HG03565 (cell line): ENCODE data around the gene FAM237A.

ENCODE experiments used
- ATAC-seq: cut with Tn5 transposase; IDR thresholded peaks from one replicate; pipeline ENCODE4 v1.9.1; 2021; ENCODE audit warnings: mild to moderate bottlenecking, moderate library complexity; ENCODE audit not compliant: unreplicated experiment

Gene FAM237A

DNA sequence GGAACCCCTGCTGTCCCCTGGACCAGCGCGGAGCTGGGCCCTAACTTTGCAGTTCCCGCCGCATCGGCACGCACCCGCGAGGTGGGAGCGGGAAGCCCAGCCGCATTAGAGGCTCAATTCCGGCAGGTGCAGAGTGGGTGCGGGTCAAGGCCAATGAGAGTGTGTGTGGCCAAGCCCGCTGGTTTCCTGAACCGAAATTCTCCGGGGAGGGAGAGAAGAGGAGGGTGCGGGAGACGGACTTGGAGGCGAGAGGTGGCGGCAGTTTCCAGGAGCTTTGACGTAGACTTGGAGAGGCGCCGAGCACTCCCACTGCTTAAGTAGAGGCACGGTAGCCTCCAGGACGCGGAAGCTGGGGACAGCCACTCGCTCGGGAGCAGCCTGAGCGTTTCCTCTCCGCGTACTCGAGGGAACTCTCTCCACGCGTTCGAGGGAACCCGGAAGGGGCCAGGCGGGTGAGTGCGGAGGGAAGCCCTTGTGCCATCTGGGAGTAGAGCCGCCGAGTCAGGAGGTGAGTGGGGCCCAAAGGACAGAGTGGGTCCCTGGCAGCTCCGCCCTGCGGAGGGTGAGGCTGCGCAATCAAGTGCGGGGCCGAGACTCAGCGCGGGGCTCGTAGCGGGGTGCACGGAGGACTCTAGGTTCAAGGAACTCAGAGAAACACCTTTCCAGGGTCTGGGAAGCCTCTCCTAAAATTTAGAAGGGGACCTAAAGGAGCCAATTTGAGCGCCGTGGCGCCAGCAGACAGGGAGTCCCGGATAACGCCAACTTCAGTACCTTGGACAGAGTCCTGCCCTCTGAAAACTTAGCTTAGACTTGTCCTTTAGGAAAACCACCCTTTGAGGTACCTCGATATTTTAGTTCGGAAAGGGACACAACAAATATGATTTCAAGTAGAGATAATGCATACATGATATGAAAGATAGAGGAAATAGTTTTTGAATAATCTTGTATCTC is at the start of gene FAM237A:
Gene FAM237A, plus strand, starts transcription at position 413 of the 951 bp plus-strand sequence. CDS start 1,750 bp downstream, outside the sequence.
- ATAC-seq, result no peak

DNA sequence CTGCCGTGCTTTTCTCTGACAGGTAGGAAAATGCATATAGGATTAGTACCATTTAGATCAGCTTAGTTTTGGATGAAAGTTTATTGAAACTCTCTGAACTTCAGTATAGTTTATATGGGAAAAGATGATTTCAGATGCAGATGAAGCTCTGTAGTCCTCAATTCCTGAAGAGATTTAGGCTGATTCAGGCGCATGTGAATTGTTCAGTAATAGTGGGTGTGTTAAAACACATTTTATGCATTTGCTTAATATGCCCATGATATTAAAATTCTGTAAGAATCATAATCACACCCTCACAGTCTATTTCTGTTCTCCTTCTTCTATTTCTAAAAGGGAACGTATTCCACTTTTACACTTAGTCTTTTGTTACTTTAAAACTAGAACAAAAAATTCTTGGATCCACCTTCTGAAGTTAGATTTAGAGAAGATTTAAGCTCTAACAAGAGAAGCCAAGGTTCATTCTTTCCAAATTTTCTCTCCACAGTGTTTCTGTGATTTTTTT is 44.5 kb upstream of the FAM237A start:
- ATAC-seq, result no peak

DNA sequence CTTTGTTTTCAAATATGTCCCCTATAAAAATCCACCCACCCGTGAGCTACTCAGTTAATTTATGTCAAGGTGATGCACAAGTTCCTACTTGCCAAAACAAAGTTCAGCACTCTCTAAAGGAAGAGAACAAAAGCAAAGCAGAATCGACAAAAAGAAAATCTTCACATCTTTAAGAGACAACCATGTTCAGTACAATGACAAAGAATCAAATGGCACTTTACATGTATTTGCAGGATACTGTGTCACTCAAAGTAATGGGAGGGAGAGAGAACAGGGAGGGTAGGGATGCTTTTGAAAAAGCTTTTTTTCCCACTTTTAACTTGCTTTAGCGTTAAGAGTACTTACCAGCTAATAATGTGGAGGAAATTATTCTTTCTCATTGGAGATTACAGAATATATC is 39.0 kb upstream of the FAM237A start:
- ATAC-seq, result no peak

DNA sequence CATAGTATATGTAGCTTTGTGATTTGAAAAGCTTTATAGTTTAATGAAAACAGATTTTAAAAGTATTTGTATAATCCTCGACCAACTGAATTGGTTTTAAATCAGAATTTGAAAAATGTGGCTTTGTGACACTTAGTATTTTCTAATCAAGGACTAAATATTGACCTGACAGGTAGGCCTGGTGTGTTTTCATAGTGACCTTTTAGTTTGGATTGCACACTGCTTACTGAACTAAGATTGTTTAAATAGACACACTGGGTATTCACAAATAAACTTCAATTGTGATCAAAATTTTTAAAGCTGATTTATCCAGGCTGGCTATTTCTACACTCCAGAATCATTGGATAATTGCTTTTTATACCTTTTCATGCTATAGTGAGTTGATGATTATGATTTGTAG is 31.8 kb upstream of the FAM237A start:
- ATAC-seq, result no peak

DNA sequence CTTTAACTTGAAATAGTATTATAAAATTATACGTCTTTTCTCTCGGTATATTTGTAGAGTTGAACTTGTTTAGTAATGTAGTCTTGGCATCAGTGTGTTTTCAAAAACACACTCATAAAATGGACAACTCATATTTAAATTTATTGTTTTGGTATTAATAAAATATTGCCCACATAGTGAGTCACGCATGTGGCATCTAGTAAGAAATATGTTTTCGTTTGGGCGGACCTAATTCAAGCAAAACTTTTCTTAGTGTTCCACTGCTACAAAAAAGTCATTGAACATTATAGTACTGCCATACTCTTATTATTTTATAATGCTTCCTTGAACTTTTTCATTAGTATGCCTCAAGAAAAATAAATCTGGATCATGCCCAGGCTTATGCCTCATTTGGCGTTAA is 31.1 kb upstream of the FAM237A start:
- no peak for ATAC-seq

DNA sequence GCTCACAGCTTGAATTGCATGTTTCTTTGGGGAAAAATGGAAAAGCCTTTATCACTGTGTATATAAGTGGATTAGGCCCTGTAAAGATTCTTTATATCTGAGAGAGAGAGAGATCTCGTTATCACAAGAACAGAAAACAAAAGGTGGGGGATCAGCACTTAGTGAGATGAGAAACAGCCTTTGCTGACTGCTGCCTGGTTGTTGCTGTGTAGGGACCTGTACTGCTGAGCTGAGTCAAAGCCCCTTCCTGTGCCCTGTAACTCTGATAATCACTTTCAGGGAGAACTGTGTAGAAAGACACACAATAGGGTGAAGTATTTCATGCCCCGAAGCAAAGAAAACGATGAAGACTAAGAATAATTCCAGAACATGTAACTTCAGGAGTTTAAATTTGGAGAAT is 30.6 kb upstream of the FAM237A start:
- ATAC-seq, result no peak

DNA sequence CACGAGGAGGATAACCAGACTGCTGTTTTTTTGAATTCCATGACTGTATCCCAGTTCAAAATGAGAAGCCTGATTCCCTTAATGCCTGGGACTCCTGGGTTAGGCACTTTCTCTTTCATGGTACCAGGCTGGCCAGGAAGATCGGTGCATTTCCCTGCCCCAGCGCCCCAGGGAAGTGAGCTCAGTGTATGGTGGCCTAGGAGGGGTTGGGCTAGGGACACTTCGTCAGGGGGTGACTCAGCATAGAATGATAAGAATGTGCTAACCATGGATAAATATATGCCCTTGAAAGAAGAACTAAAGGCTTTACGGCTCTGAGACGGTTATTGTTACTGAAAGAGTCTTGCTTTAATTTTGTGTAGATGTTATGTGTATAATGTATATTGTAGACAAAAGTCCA is 27.5 kb upstream of the FAM237A start:
- ATAC-seq, result no peak

DNA sequence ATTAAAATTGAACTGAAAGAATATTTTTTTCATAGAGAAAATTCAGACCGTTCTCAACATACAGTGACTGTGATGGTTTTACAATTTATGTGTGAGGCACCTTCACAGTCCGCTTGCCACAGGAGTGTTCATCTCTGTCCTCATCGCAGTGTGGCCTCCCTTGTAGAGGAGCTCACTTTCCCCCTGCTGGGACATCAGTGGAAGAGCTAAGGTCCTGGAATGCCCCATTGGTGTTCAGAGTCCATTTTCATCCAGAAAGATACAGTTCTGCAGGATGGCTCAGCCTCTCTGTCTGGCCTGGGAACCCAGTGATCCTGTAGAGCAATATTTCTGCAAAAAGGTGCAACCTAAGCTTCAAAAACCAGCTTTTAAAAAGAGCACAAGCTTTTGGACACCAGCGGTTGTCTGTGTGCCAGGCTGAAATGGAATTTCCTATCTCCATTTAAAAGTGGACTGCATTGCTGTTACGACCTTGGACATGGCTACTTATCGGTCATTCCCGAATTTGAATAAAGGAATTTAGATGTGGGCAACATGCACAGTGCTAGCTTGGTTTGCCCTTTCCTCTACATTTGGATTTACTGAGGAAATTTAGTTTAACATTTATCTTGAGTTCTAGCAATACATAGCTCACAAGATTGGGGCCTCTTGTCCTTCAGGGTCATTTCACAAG is 26.7 kb upstream of the FAM237A start:
- no peak for ATAC-seq

DNA sequence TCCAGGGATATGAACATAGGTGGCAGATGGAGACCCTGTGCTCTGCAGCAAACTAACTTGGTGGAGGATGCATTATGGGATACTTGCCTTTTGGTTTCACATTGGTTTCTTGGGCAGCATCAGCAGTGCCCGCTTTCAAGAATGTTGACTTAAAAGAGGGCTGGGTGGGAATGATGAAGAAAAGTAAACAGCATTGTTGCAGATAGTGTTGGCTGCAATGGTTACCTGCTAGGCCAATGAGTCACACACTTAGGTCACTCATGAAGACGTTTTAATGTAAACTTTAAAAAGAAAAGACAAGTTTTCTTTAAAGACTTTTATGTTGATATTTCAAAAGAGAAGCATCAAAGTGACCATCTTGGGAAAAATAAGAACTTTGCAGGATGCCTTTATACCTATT is 26.1 kb upstream of the FAM237A start:
- ATAC-seq, result no peak

DNA sequence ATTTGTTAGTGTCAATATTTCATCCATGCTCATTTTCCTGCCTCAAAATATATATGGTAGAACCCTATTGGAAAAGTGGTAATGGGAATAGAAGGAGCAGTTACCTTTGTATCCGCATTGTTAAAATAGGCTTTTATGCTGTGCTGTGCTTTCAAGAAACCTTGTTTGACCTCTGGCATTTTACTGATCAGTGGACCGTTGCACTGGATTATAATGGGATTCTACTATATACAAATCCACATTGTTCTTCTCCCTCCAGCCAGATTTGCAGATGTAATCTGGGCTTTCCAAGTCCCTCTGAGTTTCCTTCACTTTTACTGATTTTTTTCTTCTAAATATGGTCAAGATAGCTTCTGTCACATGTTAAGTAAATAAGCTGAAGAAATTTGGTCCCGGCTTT is 23.3 kb upstream of the FAM237A start:
- no peak for ATAC-seq

DNA sequence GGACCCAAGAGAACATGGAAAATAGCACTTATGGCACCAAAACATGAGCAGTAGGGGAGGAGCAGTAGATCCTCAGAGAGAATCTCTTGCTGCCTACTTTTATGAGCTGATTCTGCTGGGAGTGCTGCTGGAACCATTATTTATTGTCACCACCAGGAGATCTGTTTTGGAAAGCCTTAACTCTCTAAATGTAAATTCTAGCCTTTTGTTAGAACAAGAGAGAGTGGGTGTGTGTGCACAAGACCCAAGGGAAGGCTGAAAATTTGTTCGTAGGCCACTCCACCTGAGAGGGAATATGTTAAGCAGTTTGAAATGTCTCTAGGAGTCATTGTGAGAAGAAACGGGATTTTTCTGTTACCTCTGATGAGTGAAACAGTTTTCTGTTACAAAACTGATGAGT is 16.2 kb upstream of the FAM237A start:
- no peak for ATAC-seq

DNA sequence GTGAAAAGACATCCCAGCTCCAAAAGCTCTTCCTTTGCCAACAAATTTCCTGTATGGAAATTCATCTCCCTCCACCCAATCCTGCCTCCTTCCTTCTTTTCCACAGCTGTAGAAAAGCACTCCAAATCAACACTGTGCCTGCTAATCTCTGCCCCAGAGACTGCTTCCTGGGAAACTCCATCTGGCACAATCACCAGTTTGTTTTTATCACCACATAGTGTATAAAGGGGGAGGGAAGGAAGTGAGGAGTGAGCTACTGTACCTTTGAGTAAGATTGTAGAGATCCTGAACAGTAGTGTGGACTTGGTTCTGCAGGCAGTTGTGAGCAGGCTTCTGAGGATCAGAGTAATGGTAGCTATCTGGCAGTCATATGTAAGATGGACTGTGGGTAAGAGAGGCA is 14.7 kb upstream of the FAM237A start:
- no peak for ATAC-seq

DNA sequence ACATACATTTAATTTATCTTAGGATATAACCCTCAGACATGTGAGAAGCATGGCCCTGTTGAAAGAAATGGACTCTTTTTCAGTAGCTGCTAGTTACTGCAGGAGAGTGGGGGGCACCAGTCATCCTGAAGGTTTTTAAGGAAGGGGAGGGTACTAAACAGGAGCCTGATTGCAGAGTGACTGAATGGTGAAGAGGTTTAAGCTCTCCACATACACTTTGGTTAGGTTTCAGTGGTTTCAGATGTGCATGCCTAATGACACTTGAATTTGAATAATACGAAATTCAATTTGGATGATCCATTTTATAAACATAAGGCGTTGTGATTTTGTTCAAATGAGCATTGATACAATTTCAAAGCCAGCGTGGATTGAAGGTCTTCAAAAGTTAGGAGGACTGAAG is 10.9 kb upstream of the FAM237A start:
- no peak for ATAC-seq

DNA sequence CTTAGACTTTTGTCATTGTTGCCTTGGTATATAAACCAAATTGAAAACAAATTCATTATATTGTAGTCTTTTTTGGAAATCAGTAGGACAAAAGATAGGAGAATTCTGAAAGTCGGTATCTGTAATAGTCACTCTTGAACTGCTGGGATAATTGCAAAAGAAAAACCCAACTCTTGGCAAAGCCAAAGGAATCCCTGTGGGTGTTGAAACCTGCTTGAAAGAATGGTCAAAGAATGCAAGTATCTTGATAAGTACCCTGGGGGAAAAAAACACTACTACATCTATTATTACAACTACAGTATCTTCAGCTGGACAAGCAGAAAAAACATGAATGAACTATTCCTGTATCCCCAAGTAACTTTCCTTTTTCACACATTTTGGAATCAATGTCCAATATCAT is 7.3 kb upstream of the FAM237A start:
- ATAC-seq, result no peak

DNA sequence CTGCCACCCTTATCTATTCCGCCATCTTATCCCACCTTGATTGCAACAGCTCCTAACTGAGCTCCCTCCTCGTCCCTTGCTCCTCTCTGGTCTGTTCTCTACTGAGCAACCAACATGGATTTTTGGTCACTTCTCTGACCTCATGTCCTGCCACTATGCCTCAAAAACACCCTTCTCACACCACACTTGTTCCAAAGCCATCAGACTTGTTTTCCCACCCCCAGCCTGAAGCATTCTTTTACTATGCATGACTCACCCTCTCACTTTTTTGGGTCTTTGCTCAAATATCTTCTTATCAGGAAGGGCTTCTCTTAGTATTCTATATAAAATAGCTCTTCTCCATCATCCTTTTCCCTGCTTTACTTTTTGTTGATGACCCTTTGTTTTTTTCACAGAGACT is 2.7 kb upstream of the FAM237A start:
- no peak for ATAC-seq

DNA sequence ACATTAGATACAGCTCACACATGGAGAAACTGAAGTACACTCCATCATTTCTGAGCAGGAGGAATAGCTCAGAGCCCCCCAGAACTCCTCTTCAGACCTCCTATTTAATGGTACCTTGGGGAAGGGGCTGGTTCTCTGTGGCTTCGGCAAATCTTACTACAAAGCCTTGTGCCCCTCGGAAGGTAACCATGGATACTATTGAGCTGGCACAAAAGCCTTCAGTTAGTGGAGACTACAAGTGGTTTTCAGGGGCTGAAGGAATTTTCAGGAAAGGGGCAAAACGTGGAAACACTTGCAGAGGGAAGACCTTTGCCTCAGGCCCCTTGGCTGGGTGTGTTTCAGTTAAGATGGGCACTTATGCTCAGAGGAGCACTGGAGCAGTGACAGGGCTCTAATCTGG is 1.1 kb upstream of the FAM237A start:
- no peak for ATAC-seq

DNA sequence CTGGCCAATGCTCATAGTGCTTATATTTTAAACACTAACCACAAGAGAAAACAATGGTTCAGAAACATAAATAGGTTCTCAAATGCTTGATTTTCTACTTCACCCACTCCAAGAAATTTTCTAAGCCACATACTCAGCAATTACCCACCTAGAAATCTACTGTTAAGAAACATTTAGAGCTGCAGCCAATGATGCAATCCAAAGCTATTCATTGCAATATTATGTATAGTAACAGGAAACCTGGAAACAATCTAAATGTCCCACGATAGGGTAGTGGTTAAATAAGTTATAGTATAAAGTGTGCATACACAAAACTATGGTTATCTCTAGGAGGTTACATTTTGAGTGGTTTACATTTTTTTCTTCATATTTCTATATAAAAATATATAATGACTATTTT is 5.7 kb downstream of the FAM237A start:
- ATAC-seq, result no peak

DNA sequence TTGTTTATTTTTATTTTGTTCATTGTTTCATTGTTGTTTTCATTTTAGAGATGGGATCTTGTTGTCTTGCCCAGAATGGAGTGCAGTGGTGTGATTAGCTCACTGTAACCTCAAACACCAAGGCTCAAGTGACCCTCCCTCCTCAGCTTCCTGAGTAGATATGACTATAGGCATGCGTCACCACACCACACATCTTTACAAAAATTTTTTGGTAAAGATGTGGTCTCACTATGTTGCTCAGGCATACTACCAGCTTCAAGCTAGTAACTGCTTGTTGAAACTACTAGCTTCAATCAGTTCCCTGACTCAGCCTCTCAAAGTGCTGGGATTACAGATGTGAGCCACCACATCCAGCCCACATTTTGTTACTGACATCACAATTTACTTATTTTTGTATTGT is 14.8 kb downstream of the FAM237A start:
- no peak for ATAC-seq

DNA sequence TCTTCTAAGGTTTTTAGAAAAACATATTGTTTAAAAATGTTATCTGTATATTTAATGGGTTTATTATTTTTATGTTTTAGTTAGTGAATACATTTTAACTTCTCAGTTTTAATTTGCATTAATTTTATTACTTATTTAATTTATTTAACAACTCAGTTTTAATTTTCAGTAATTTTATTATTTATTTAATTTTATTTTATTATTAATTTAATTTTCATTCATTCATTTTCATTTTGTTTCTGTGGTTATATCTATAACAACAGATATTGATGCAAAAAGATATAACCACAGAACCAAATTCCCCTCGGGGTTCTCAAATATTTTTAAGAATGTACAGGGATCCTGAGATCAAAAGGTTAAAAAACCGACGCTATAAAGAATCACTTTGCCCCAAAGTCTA is 23.0 kb downstream of the FAM237A start:
- ATAC-seq, result no peak

DNA sequence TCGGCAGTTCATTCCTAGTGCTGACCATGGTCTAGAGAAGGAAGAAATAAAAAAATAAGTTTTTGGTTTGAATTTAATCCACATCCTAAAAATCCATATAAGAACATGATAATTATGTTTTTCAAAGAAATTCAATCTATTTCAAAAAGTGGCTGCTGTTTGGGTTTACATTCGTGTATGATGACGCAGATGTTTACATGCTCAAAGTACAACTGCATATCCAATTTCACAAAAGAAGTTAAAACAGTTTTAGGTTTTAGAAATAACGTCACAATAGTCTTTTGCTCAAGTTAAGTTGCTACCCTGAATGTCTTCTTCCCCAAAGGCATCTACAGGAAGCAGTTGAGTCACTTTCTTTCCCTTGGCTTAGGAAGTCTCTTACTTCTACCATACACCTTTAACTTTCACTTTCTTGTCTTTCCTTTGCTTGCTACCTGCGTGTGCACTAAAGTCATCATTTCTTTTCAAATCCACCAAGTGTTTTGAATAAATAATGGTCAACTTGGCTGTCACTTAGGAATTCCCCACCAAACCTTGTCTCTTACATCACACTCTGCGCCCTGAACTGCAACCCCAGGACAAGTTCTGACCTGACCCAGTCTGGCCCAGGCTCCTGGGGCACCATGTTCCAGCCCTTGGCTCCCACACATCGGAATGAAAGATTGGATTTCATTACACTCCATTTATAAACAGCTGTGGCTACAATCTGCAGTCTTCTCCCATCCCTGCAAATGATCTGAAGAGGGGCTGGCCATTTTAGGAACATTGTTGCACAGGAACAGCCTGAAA is 28.4 kb downstream of the FAM237A start:
- no peak for ATAC-seq

DNA sequence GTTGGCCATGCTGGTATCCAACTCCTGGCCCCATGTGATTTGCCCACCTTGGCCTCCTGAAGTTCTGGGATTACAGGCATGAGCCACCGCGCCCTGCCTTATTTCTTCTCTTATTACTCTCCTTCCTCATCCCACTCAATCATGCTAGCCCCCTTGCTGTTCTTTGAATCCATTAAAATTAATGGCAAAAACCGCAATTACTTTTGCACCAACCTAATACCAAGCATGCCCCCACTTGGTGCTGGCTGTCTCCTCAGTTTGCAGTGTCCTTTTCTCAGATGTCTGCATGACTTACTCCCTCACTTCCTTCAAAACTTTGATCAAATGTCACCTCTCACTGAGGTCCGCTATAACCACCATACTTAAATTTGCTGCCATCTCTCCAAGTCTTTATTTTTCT is 41.3 kb downstream of the FAM237A start:
- ATAC-seq, result no peak
